OCI-M2 (cell line): Measurements from ENCODE around the gene DNAH10.
"Not testable (repeated sequence)": the region's sequence is repeated elsewhere in the genome, so short reads cannot be mapped to it uniquely, and the experiment has no call there.

Source experiments
- DNase-seq: peaks from one replicate; lab custom pipeline; 2025; ENCODE audit not compliant: unreplicated experiment; lab: John Stamatoyannopoulos, UW

The DNAH10 gene

DNA sequence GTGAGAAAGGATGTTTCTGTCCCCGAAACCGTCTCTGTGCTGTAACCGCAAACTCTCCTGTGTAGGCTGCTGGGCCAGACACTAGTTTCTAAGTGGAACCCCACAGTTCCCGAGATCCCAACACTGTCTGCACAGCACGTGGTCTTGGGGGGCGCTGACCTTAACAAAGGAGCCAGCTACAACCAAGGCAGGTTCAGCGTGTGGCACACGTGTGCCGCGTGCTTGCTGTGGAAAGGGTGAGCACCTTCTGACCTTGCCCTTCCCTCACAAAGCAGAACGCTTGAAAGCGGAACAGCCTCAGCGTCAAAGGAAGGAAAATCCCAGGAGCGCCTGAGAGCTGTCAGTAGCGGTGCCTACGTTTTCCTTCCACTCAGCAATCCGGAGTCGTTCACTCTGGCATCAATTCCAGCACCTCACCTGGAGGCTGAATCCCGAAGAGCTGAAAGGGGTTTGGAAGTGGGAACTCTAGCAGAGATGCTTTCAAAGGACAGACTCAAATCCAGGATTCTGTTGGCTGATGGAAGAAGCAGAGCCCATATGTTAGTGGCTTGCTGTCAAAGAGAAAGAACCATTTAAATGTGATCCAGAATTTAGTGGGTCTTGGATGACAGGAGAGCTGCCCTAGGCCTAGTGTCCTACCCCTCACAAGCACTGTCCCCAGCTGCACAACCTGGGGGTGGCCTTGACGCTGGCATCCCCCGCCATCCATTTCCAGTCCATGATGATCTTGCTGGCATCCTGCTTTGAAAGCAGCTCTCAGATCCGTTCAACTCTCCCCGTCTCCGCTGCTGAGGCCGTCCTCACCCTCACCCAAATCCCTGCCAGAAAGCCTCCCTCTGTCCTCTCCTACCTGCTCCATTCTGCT, 183.4 kb downstream of the DNAH10 start:
- DNase-seq, result no peak

DNA sequence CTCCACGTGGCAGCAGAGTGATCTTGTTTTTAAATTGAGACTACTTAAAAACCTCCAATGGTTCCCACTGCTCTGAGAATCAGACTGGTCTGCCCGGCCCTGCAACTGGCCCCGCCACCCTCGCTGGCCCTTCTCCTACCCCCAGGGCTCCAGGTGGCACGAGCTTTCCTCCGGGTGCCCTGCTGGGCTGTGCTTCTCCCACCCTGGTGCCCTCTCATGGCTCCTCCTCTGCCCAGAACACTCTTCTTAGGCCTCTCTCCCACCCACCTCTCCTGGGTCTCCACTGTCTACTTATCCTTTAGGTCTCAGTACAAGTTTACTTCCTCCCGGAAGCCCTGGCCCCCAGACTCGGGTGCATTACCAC, 184.0 kb downstream of the DNAH10 start:
- no peak for DNase-seq

GRCh38 chr12:123946516-123947505, 184.7 kb downstream of the DNAH10 start:
- DNase-seq, result not testable (repeated sequence)

GRCh38 chr12:123947531-123947930, 185.4 kb downstream of the DNAH10 start:
- not testable (repeated sequence) for DNase-seq

DNA sequence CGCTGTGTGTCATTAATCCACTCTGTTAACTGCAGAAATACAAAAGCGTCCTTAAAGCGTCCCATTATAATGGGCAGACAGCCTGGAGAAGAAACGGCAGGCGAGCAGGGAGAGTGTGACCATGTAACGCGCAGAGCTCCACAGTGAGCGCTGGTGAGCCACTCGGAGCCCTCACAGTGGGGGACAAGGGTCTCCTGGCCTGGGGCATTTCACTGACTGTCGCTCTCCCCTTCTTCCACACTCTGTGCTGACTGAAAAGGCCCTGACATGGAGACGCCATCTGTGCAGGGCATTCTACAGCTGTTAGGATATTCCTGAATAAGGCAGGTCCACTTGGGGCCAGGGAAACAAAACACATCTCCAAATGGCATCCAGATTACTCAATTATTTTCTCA, 186.3 kb downstream of the DNAH10 start:
- DNase-seq, result no peak

- DNase-seq, result no peak
These were observed 187.0 kb downstream of the DNAH10 start for GRCh38 chr12:123948796-123949769.

DNA sequence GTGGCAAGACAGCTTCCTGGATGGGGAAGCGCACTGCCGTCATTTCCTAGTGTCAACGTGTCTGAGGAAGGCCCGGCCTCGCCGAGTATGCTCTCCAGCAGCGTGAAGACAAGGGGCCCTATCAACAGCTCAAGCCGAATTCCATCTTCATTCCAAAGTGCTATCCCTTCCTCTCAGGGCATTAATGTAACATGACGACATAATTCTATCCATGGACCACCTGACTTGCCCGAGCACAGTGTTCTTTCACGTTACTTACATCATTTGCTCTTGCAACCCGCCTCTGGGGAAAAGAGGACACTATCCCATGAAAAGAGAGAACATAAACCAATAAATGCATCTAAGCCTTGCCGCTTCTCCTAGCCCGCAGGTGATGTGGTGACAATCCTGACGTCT, 187.7 kb downstream of the DNAH10 start:
- DNase-seq, result no peak

GRCh38 chr12:123950476-123951349, 188.6 kb downstream of the DNAH10 start:
- DNase-seq, result no peak

- DNase-seq, result no peak
These were observed 189.4 kb downstream of the DNAH10 start for GRCh38 chr12:123951467-123951866.

- no peak for DNase-seq
These were observed 189.9 kb downstream of the DNAH10 start for GRCh38 chr12:123952037-123952436.

- no peak for DNase-seq
These were observed 192.7 kb downstream of the DNAH10 start for GRCh38 chr12:123954647-123955350.

DNA sequence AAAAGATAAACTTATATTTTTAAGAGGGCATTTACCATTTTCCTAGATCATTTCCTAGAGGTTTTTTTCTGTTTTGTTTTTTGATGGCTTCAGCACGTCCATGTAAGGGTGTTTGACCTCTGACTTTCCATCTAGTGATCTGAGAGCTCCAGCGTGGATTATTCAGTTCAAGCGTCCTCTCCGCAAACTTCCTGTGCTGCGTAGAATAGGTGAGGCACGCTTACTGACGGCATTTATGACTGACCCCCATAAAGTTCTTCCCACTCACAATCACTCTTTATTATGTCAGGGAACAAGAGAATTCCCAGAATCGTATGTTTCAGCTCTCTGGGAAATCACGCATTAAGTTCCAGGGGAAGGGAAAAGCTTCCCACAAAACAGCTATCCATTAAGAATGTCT, 194.1 kb downstream of the DNAH10 start:
- no peak for DNase-seq

GRCh38 chr12:123957196-123957595, 195.1 kb downstream of the DNAH10 start:
- DNase-seq, result no peak

DNA sequence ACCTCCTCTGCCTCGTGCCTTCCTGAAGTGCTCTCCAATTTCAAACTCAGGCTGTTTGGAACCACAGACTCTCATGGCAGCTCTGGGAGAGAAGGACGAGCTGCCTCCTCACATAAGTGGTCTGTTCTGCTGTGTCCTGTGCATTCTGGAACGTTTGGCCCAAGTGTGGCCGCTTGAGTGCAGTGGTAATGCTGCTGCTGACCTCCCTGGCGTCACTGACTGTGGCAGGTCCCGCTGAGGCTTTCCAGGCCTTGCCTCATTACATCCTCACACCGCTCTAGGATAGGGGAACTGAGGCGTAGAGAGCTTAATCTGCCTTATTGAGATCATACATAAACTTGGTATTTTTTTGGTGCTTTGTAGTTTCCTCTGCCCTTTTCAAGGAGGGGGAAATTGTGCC, 196.4 kb downstream of the DNAH10 start:
- no peak for DNase-seq

DNA sequence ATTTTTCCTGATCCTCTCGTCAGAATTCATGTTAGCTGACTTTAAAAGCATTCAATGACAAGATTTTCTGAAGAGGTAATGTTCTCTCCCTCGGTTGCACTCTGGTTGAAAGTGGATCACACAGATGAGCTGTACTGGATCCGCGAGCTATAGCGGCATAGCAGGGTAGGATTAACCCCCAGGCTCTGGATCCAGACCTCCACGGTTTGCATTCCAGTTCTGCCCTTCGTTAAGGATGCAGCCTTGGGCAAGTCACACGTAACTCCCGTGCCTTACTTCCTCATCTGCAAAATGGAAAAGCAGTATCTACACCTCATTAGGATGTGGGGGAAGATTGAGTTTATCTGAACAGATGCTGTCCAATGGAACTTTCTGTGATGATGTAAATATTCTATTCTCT, 196.8 kb downstream of the DNAH10 start:
- no peak for DNase-seq

DNA sequence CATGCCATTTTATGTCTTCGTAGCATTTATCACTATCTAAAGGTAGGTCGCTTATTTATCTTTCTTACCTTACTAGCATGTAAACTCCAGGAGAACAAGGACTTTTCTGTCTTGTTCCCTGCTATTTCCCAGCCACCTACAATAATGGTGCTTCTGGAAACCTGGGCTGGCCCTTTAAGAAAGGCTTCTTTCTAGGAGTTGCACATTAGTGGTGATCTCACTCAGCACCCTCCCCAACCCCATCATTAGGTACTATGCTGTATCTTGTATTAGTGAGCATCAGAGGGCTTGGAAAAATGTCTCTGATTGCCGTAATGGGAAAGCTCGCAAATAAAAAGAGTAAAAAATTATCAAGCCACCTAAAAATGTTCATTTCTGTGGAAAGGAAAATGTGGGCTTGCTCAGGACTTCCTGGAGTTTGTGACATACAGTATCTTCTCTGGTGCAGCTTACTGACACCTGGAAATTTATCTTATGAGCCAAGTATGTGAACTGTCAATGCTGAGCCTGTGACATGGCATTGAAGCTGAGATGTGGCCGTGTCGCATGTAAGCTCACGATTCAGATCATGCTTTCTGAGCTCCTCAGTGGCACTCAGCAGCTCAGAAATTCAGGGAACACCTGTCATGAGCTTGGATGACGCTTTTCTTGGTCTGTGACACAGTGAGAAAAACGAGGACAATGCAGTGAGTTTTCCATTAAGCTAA, 198.1 kb downstream of the DNAH10 start:
- DNase-seq, result no peak

GRCh38 chr12:123960856-123961255, 198.8 kb downstream of the DNAH10 start:
- no peak for DNase-seq

DNA sequence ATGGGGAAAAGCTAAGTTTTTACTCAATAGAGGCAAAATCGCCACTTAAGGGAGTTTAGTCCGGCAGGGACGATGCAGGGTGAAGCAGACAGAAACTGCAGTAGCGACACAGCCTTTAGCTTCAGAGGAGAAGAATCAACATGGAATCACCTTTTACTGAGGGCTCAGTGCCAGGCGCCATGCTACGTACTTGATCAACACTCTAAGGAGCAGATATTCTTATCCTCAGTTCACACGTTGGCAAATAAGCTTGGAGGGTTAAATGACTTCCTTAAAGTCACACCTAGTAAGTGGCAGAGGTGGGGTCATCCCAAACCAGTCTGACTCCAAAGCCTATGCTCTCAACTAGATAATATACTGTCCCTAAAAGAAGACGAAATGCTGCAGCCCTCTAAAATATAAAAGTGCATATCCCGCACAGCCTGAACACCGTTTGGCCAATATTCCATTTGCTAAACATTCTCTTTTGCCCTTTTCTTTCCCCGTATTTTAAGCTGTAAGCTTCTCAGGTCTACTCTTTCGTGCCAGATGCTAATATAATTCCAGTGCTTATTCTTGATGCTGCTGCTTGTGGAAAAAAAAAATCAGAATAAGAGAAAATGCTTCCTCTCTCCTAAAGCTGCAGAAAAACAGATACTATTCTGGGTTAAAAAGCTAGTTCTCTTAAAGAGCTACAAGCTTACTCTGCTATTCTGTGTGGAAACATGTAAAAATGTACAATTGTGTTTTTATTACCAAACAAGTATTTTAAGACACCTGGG, 199.7 kb downstream of the DNAH10 start:
- no peak for DNase-seq
